Measurements from ENCODE around the gene ZNF790.
A peak's percentile ranks its signal among the peaks of the same experiment; 100 is the strongest.

Gene ZNF790

GRCh38 chr19:36771261-36772231 is 66.6 kb downstream of the ZNF790 start:
- no peak for TF ChIP-seq CTCF (conservative IDR thresholded peaks at IDR 0.05; ENCODE audit: low read length)
- H3K4me3 ChIP-seq (ENCODE audit: low read length): peak overlapping the region; percentile 93
- DNase-seq (ENCODE audit: low read depth): peak; percentile 52
